Right hindlimb (tissue), 1 donor: ENCODE results near the gene KATNA1.
"Not testable (repeated sequence)": the region's sequence is repeated elsewhere in the genome, so short reads cannot be mapped to it uniquely, and the experiment has no call there.

ENCODE experiments used
- DNase-seq: peaks from one replicate; pipeline ENCODE4 v3.0.0-alpha.2; 2018

KATNA1 gene

DNA sequence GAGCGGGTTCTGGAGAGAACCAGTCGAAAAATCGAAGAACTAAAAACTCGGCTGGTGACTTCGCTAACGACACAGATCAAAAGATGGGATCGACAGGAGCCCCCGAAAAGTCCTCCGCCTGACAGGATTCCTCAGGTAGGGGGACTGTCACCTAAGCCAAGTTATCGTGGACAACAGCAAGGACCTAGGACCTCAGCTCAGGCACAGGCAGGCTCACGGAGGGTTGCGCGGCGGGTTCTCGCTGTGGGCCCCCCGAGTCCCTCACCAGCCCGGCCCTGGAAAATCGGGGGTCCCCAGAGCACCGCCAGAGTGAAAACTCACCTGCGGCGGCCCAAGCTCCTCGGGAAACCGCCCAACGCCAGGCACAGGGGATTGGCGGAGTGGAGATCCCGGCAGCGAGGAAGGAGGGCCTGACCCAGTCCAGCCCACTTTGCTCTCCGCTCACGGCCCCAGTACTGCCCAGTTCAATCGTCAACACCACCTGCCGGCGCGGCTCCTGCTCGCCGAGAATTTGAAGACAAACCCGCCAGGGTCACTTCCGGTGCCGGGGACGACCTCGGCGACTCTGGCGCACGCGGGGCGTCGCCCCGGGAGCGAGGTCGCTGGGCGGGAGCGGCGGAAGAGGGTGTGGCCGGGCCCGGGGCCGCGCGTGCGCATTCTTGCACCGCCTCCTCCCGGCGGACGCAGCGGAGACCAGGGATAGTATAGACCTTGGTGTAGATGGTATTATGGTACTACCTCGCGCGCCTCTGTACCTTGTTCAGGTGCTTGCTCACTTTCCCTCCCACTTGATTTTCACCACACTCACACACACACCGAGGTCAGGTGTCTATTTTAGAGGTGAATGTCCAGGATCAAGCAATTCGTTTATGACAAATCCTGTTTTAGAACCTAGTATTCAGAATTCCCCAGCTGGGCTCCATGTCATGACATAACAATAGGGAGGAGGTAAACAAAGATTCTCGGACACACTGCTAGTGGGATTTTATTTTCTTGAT is at the start of gene KATNA1:
Gene KATNA1 (minus strand): TSS at position 567 of the 998 bp plus-strand sequence. CDS start 10,167 bp downstream, outside the sequence.
- peak; percentile 88 for DNase-seq

GRCh38 chr6:149698175-149698574 is 49.7 kb upstream of the KATNA1 start:
- no peak for DNase-seq

GRCh38 chr6:149696901-149697300 is 48.4 kb upstream of the KATNA1 start:
- no peak for DNase-seq

- DNase-seq, result no peak
Observed at GRCh38 chr6:149694921-149695320, 46.4 kb upstream of the KATNA1 start.

DNA sequence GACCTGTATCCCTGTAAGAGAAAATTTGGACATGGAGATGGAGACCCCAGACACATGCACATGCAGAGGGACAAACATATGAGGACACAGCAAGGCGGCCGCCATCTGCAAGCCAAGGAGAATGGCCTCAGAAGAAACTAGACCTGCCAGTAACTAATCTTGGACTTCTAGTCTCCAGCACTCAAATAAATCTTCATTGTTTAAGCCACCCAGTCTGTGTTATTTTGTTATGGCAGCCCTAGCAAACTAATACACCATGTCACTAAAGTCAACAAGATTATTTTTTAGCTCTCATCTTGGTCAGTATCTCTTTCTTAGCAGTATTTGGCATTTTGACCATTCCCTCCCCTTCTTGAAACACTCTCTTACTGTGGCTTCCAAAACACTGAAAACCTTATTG is 42.7 kb upstream of the KATNA1 start:
- DNase-seq, result no peak

GRCh38 chr6:149686230-149686629 is 37.7 kb upstream of the KATNA1 start:
- DNase-seq, result no peak

- no peak for DNase-seq
Observed at GRCh38 chr6:149683256-149683859, 34.8 kb upstream of the KATNA1 start.

DNA sequence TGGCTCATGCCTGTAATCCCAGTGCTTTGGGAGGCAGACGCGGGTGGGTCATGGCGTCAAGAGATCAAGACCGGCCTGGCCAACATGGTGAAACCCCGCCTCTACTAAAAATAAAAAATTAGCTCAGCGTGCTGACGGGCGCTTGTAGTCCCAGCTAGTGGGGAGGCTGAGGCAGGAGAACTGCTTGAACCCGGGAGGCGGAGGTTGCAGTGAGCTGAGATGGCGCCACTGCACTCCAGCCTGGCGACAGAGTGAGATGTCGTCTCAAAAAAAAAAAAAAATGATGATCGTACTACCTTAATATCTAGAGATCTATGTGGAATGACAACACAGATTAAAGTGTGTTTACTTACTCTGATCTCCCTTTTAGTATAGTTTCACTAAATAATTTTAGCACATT is 33.3 kb upstream of the KATNA1 start:
- not testable (repeated sequence) for DNase-seq

DNA sequence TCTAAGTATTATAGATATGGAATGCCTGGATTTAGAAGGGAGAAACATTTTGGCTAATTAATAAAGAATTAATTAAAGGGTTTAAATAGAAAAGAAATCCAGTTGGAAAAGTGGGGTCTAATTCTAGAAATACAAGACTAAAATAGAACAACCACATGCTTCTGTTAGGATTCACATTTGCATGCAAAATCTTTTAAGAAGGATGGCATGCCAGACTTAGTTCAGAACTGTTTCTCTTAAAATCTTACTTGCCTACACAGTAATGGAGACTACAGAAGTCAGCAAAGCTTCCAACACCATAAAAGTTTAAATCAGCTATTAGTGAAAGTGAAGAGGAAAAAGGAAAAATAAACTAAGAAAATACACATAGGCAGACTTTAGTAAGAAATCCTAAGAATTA is 32.7 kb upstream of the KATNA1 start:
- DNase-seq, result no peak

GRCh38 chr6:149680503-149680902 is 32.0 kb upstream of the KATNA1 start:
- DNase-seq, result no peak

GRCh38 chr6:149672265-149672664 is 23.8 kb upstream of the KATNA1 start:
- not testable (repeated sequence) for DNase-seq

DNA sequence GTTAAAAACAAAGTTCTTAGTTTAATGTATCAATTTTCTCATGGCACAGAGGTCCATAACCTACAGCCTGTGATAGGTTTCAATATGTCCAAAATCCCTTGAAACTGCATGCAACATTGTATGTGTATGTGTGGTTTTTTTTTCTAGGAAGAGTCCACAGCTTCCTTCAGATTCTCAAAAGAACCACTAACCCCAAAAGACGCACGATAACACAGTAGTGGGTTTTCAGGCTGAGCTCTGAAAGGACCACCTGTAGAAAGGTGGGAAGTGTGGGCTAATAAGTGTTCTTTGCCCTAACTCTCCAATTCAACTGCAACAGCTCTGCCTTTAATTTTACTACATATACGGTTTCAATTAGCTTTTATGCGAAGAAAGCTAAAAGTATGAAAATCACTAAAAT is 11.5 kb upstream of the KATNA1 start:
- DNase-seq, result no peak

GRCh38 chr6:149657441-149657840 is 8.9 kb upstream of the KATNA1 start:
- no peak for DNase-seq

- DNase-seq, result no peak
Observed at GRCh38 chr6:149651056-149651455, 2.5 kb upstream of the KATNA1 start.

DNA sequence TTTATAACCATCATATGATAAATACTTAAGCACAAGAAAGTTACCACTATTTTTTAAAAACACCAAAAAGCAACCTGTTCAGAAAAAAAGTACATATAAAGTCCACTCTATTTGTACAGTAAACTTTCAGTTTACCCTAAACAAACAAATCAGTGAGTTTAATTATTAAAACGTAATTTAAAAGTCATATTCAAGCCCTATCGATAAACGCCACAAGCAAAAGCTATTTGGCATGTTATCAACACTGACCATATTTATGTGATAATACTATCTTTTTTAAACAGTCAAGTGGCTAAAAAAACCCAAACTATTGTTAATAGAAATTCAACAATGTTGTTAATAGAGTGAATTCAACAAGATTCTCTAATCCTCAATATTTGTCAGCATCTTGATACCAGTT is 1.9 kb downstream of the KATNA1 start:
- no peak for DNase-seq

- no peak for DNase-seq
Observed at GRCh38 chr6:149642829-149643580, 5.5 kb downstream of the KATNA1 start.

GRCh38 chr6:149636124-149636523 is 12.4 kb downstream of the KATNA1 start:
- no peak for DNase-seq

- DNase-seq, result no peak
Observed at GRCh38 chr6:149634315-149634714, 14.2 kb downstream of the KATNA1 start.

DNA sequence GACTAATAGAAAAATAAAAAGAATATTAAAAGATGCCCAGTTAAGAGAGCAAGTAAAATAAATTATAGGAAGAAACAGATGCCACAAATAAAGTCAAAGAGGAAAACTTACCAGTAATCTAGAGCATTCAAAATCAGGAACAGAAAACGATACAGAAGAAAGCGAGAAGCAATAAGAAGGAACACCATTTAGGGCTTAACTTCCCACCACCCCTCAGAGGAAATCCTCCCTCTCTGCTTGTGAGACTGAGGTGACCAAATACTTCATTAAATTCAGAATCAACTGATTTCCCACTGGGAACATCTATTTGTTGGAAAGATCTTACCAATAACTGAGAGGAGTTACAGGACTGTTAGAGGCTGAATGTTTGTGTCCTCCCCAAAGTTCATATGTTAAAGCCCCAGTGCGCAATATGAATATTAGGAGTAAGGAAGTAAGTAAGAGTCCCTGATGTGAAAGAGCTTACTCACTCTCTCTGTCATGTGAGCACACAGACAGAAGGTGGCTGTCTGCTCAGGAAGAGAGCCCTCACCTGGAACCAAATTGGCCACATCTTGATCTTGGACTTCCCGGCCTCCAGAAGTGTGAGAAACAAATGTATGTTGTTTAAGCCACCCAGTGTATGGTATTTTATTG is 19.5 kb downstream of the KATNA1 start:
- no peak for DNase-seq

DNA sequence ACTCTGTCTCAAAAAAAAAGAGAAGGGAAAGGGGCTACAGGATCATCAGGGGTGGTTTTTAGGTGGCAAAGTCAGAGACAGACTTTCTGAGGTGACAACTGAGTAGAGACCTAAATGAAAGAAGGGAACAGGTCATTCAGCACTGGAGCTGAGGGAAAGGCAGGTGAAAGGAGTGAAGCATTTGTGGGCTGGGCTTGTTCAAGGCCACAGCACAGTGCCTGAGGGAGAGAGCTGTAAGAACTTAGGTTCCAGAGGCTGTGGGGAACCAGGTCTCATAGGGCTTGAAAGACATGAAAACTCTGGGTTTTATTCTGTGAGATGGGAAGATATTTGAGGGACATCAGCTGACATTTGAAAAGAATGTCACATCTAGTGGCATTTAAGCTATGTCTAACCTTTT is 20.8 kb downstream of the KATNA1 start:
- DNase-seq, result no peak

- DNase-seq, result no peak
Observed at GRCh38 chr6:149615805-149616204, 32.7 kb downstream of the KATNA1 start.

DNA sequence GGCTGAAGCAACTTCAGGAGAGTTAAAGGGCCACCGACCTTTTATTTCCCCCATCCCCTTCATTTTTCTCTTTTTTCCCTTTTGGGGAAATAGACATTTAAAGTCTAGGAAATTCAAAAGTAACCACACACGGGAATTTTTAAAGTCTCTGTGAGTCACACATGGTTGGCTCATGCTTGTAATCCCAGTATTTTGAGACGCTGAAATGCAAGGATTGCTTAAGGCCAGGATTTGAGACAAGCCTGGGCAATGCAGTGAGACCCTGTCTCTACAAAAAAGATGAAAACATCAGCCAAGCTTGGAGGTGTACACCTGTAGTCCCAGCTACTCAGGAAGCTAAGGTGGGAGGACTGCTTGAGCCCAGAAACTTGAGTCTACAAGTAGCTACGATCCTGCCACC is 34.2 kb downstream of the KATNA1 start:
- no peak for DNase-seq
